Measurements from ENCODE around the gene PDXDC1.

PDXDC1 gene

GRCh38 chr16:14955546-14956231 is 19.1 kb upstream of the PDXDC1 start:
- Mint-ChIP-seq H3K36me3 (ENCODE audit: low read depth) (no peaks in the 10 kb centered on the region), H3K4me1 (no peaks in the 10 kb centered on the region), H3K27me3 (ENCODE audit: low read depth, poor library complexity) (peaks cover 5% of the 10 kb centered on the region), H3K27ac (peak overlapping the region; percentile 44), H3K4me3 (no peak overlapping the region), H3K9me3 (peaks cover 4% of the 10 kb centered on the region)
- TF ChIP-seq CTCF (IDR thresholded peaks at IDR 0.05) = no peak
- no peak for DNase-seq

GRCh38 chr16:14957576-14958322 is 17.1 kb upstream of the PDXDC1 start:
- Mint-ChIP-seq H3K4me3 (no peak overlapping the region), H3K27ac (no peak overlapping the region)

GRCh38 chr16:14958323-14958600 is 16.6 kb upstream of the PDXDC1 start:
- no peak for TF ChIP-seq CTCF (IDR thresholded peaks at IDR 0.05)
- DNase-seq = no peak
- Mint-ChIP-seq H3K4me1 (no peaks in the 10 kb centered on the region), H3K36me3 (ENCODE audit: low read depth) (no peaks in the 10 kb centered on the region), H3K27me3 (ENCODE audit: low read depth, poor library complexity) (peaks cover 20% of the 10 kb centered on the region), H3K27ac (no peak overlapping the region), H3K9me3 (peaks cover 11% of the 10 kb centered on the region), H3K4me3 (no peak overlapping the region)

More at GRCh38 chr16:14957576-14958322, 17.1 kb upstream of the PDXDC1 start:
- no peak for TF ChIP-seq CTCF (IDR thresholded peaks at IDR 0.05)
- peaks cover 17% of the 10 kb centered on the region for H3K27me3 Mint-ChIP-seq (ENCODE audit: low read depth, poor library complexity)
- H3K4me1 Mint-ChIP-seq = no peaks in the 10 kb centered on the region
- H3K36me3 Mint-ChIP-seq (ENCODE audit: low read depth) = no peaks in the 10 kb centered on the region
- H3K9me3 Mint-ChIP-seq = peaks cover 6% of the 10 kb centered on the region
- DNase-seq = no peak

- Mint-ChIP-seq H3K27ac (no peak overlapping the region), H3K9me3 (peaks cover 15% of the 10 kb centered on the region), H3K36me3 (ENCODE audit: low read depth) (no peaks in the 10 kb centered on the region), H3K27me3 (ENCODE audit: low read depth, poor library complexity) (peaks cover 25% of the 10 kb centered on the region), H3K4me3 (no peak overlapping the region), H3K4me1 (no peaks in the 10 kb centered on the region)
- TF ChIP-seq CTCF (IDR thresholded peaks at IDR 0.05) = no peak
- DNase-seq = no peak
These were observed 15.9 kb upstream of the PDXDC1 start for GRCh38 chr16:14958970-14959369.

GRCh38 chr16:14961405-14962186 is 13.2 kb upstream of the PDXDC1 start:
- Mint-ChIP-seq H3K36me3 (ENCODE audit: low read depth) (no peaks in the 10 kb centered on the region), H3K27ac (no peak overlapping the region), H3K9me3 (peaks cover 15% of the 10 kb centered on the region), H3K4me1 (no peaks in the 10 kb centered on the region), H3K27me3 (ENCODE audit: low read depth, poor library complexity) (peaks cover 30% of the 10 kb centered on the region), H3K4me3 (no peak overlapping the region)
- no peak for DNase-seq
- no peak for TF ChIP-seq CTCF (IDR thresholded peaks at IDR 0.05)
